Liver (tissue), 9 donors: ENCODE results near the gene MKS1. TPM values are rescaled to one million over a fixed set of nuclear protein-coding genes. Genes with fewer than 3 reads are reported as not detected.

ENCODE experiments used
- DNase-seq: peaks from one replicate; pipeline ENCODE4 v3.0.0-alpha.2; 2017; ENCODE audit warnings: low spot score
- H3K27ac ChIP-seq, 2 donors: one replicate each; pipeline ENCODE4 v1.7.0; 2013; ENCODE audit warnings: inconsistent platforms in 2 of 2, low read length in 2 of 2, control low read depth in 1 of 2, low read depth in 1 of 2, mild to moderate bottlenecking in 1 of 2
- H3K27me3 ChIP-seq, 4 donors: one replicate each; pipeline versions ENCODE4 v1.6.1 to v1.7.0; 2013; ENCODE audit warnings: low read length in 3 of 4, inconsistent platforms in 1 of 4, mild to moderate bottlenecking in 1 of 4, moderate library complexity in 1 of 4; ENCODE audit not compliant: control insufficient read depth in 4 of 4, insufficient read depth in 4 of 4
- H3K36me3 ChIP-seq, 4 donors: one replicate each; pipeline versions ENCODE4 v1.6.1 to v1.7.0; 2013; ENCODE audit warnings: low read length in 3 of 4, mild to moderate bottlenecking in 3 of 4, low read depth in 1 of 4, moderate library complexity in 1 of 4; ENCODE audit not compliant: control insufficient read depth in 4 of 4, insufficient read depth in 3 of 4
- H3K4me1 ChIP-seq, 4 donors: one replicate each; pipeline versions ENCODE4 v1.6.1 to v1.7.0; 2013; ENCODE audit warnings: low read length in 3 of 4, mild to moderate bottlenecking in 3 of 4, moderate library complexity in 1 of 4; ENCODE audit not compliant: control insufficient read depth in 4 of 4, insufficient read depth in 4 of 4
- H3K4me3 ChIP-seq, 3 donors: one replicate each; pipeline versions ENCODE4 v1.6.1 to v1.7.0; 2013; ENCODE audit warnings: low read length in 3 of 3, control low read depth in 1 of 3, low read depth in 1 of 3, mild to moderate bottlenecking in 1 of 3
- H3K9ac ChIP-seq, 2 donors: one replicate each; pipeline ENCODE4 v1.7.0; 2013; ENCODE audit warnings: low read length in 2 of 2, mild to moderate bottlenecking in 2 of 2, moderate library complexity in 2 of 2, control low read depth in 1 of 2, low read depth in 1 of 2
- H3K9me3 ChIP-seq, 4 donors: one replicate each; pipeline versions ENCODE4 v1.6.1 to v1.7.0; 2013; ENCODE audit warnings: low read length in 3 of 4; ENCODE audit not compliant: control insufficient read depth in 4 of 4
- EGR1 ChIP-seq, 2 donors: IDR thresholded peaks; 2 replicates each; pipeline ENCODE4 v1.6.1; 2016 to 2018; ENCODE audit warnings: antibody characterized with exemption in 2 of 2, low read depth in 2 of 2
- FOXA2 ChIP-seq: IDR thresholded peaks from 2 replicates; pipeline ENCODE4 v1.6.1; 2016; ENCODE audit warnings: antibody characterized with exemption
- GABPA ChIP-seq, 2 donors: IDR thresholded peaks in 1 of 2; conservative IDR thresholded peaks in 1 of 2; 2 replicates each; pipeline ENCODE4 v1.6.1; 2016; ENCODE audit warnings: antibody characterized with exemption in 2 of 2, mild to moderate bottlenecking in 1 of 2, moderate library complexity in 1 of 2
- HNF4A ChIP-seq, 2 donors: conservative IDR thresholded peaks; 2 replicates each; pipeline ENCODE4 v1.6.1; 2016; ENCODE audit warnings: antibody characterized with exemption in 2 of 2, mild to moderate bottlenecking in 2 of 2
- JUND ChIP-seq, 2 donors: IDR thresholded peaks; 2 replicates each; pipeline ENCODE4 v1.6.1; 2016; ENCODE audit warnings: antibody characterized with exemption in 2 of 2
- NR2F2 ChIP-seq: IDR thresholded peaks from 2 replicates; pipeline ENCODE4 v1.6.1; 2016; ENCODE audit warnings: antibody characterized with exemption
- RAD21 ChIP-seq, 2 donors: IDR thresholded peaks; 2 replicates each; pipeline ENCODE4 v1.6.1; 2016; ENCODE audit warnings: antibody characterized with exemption in 2 of 2, mild to moderate bottlenecking in 2 of 2
- RXRA ChIP-seq, 2 donors: IDR thresholded peaks; 2 replicates each; pipeline ENCODE4 v1.6.1; 2017 to 2018; ENCODE audit warnings: antibody characterized with exemption in 2 of 2, mild to moderate bottlenecking in 1 of 2
- TAF1 ChIP-seq: conservative IDR thresholded peaks from 2 replicates; pipeline ENCODE4 v1.6.1; 2016; ENCODE audit warnings: antibody characterized with exemption, mild to moderate bottlenecking
- YY1 ChIP-seq: IDR thresholded peaks from 2 replicates; pipeline ENCODE4 v1.6.1; 2016; ENCODE audit warnings: antibody characterized with exemption, mild to moderate bottlenecking
- WGBS: extraction: QIAGEN DNeasy Blood & Tissue Kit; methylation state at CpG from one replicate; pipeline ENCODE4 v1.1.7; 2013; 5-methylcytosine and 5-hydroxymethylcytosine counted together
- polyA plus RNA-seq, 2 donors: library from polyadenylated mRNA; stranded (reverse) in 1 of 2; unstranded in 1 of 2; fragments of 200-250 nt in 1 of 2; fragments of >200 nt in 1 of 2; fragmentation: Nextera tagmentation in 1 of 2; extraction: Ambion mirVana in 1 of 2; gene quantifications; one replicate each; pipeline versions ENCODE4 v1.2.1 to v1.2.3, GENCODE V29; 2013 to 2015
- total RNA-seq, 2 donors: library from RNA; depleted of rRNA; stranded (reverse); fragments of >200 nt; gene quantifications; one replicate each; pipeline ENCODE4 v1.2.3, GENCODE V29; 2014
- TF ChIP-seq, protein P1 (sequence below): IDR thresholded peaks from 2 replicates; pipeline ENCODE4 v1.6.1; 2016; ENCODE audit warnings: antibody characterized with exemption
- TF ChIP-seq, protein P2 (sequence below): IDR thresholded peaks from 2 replicates; pipeline ENCODE4 v1.6.1; 2016; ENCODE audit warnings: antibody characterized with exemption
- TF ChIP-seq, protein P3 (sequence below): fragments of 150-350 bp; IDR thresholded peaks from 2 replicates; pipeline ENCODE4 v1.5.1; 2017; ENCODE audit warnings: improper control_type of control experiment, low read depth, low read length; ENCODE audit not compliant: missing input control
- TF ChIP-seq, protein P4 (sequence below): IDR thresholded peaks from 2 replicates; pipeline ENCODE4 v1.6.1; 2016; ENCODE audit warnings: antibody characterized with exemption, mild to moderate bottlenecking
- donor health status: healthy.
- donor health status: healthy.
- donor health status: healthy.
- donor health status: healthy.
- donor health status: healthy.

The MKS1 gene
- total and polyA plus RNA-seq, 4 donors, result 4.4 to 7.9 (median 5.1) TPM

DNA sequence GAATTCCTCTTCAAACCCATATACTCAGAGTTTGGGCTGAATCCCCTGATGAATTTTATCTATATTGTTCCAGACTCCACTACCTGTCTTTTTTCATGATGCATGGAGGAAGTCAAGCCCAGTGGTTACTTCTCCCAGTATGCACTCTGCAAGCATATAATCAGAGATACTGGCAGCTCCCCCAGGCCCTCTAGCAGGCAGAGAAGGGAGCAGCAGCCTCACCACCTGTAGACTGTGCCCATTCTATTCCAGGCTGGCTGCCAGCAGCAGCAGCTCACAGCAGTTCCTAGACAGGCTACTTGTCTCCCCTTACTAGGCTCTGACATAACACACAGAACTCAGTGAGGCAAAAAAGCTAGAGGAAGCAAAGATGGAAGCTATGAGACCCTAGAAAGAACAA lies 3.4 kb downstream of the MKS1 start:
- H3K27ac ChIP-seq, result no peak overlapping the region
- TF ChIP-seq TAF1 (no peak), FOXA2 (no peak), JUND (IDR thresholded peaks at IDR 0.05) (no peak)
- no peaks in the 10 kb centered on the region for H3K9me3 ChIP-seq
- DNase-seq, result no peak
- H3K36me3 ChIP-seq, result peaks cover 2 to 31% (median 25%) of the 10 kb centered on the region in 4 donors
- no peak overlapping the region for H3K4me3 ChIP-seq
- no peak overlapping the region for H3K9ac ChIP-seq
- no peaks in the 10 kb centered on the region for H3K27me3 ChIP-seq
- peaks cover 0 to 13% (median 2%) of the 10 kb centered on the region in 4 donors for H3K4me1 ChIP-seq

DNA sequence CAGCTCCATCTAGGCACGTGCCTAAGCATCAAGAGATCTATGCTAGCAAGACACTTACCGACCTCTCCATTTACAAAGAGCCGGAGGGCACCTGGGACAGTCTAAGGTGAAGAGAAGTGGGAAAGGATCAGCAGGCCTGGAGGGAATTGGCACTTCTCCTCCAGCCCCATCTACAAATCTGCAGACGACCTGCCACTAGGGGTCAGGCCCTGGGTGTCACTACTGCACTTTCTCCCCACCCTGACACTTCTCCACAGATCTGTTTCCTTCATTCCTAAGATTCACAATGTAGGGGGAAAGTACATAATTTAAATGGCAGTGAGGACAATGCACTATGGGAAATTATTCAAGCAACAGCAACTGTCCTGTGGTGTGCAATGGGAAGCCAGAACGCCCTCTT lies 8.1 kb downstream of the MKS1 start:
- Histone ChIP-seq H3K4me3 (no peak overlapping the region), H3K9ac (no peak overlapping the region), H3K4me1 (no peaks in the 10 kb centered on the region), H3K36me3 (peaks cover 4 to 68% (median 40%) of the 10 kb centered on the region in 4 donors), H3K9me3 (no peaks in the 10 kb centered on the region), H3K27ac (no peak overlapping the region), H3K27me3 (no peaks in the 10 kb centered on the region)
- no peak for TF ChIP-seq EGR1 (IDR thresholded peaks at IDR 0.05; ENCODE audit: low read depth in 2 of 2)
- TF ChIP-seq, protein P1, sequence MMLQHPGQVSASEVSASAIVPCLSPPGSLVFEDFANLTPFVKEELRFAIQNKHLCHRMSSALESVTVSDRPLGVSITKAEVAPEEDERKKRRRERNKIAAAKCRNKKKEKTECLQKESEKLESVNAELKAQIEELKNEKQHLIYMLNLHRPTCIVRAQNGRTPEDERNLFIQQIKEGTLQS, result no peak
- no peak for TF ChIP-seq YY1
- TF ChIP-seq JUND (IDR thresholded peaks at IDR 0.05), result no peak
- no peak for TF ChIP-seq RXRA (IDR thresholded peaks at IDR 0.05)
- no peak for TF ChIP-seq TAF1
- TF ChIP-seq NR2F2, result no peak
- no peak for TF ChIP-seq FOXA2
- TF ChIP-seq, protein P2, sequence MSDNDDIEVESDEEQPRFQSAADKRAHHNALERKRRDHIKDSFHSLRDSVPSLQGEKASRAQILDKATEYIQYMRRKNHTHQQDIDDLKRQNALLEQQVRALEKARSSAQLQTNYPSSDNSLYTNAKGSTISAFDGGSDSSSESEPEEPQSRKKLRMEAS, result no peak
- TF ChIP-seq, protein P3, sequence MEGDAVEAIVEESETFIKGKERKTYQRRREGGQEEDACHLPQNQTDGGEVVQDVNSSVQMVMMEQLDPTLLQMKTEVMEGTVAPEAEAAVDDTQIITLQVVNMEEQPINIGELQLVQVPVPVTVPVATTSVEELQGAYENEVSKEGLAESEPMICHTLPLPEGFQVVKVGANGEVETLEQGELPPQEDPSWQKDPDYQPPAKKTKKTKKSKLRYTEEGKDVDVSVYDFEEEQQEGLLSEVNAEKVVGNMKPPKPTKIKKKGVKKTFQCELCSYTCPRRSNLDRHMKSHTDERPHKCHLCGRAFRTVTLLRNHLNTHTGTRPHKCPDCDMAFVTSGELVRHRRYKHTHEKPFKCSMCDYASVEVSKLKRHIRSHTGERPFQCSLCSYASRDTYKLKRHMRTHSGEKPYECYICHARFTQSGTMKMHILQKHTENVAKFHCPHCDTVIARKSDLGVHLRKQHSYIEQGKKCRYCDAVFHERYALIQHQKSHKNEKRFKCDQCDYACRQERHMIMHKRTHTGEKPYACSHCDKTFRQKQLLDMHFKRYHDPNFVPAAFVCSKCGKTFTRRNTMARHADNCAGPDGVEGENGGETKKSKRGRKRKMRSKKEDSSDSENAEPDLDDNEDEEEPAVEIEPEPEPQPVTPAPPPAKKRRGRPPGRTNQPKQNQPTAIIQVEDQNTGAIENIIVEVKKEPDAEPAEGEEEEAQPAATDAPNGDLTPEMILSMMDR, result no peak
- TF ChIP-seq GABPA (IDR thresholded peaks at IDR 0.05 in 1 of 2, conservative IDR thresholded peaks at IDR 0.05 in 1 of 2), result no peak
- WGBS, result 90% methylated on average over 5 of the region's 5 CpGs
- DNase-seq, result no peak

DNA sequence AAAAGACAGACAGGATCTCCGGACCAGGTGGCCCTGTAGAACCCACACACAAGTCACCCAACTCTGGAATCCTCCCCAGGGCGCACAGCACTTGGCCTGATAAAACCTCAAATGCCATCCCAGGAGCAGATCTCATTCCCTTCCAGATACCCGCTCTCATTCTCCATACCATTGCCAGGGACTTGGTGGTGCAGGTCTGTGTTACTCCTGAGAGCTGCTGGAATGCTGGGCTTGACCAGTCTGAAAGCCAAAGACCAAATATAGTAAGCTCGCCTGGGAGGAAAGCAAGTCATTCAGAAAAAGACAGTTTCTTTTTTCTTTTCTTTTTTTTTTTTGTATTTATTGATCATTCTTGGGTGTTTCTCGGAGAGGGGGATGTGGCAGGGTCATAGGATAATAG lies 10.7 kb downstream of the MKS1 start:
- H3K9ac ChIP-seq, result no peak overlapping the region
- 91% methylated on average over 5 of the region's 5 CpGs for WGBS
- no peak overlapping the region for H3K4me3 ChIP-seq
- no peaks in the 10 kb centered on the region for H3K27me3 ChIP-seq
- TF ChIP-seq, protein P1, result no peak
- TF ChIP-seq, protein P4, sequence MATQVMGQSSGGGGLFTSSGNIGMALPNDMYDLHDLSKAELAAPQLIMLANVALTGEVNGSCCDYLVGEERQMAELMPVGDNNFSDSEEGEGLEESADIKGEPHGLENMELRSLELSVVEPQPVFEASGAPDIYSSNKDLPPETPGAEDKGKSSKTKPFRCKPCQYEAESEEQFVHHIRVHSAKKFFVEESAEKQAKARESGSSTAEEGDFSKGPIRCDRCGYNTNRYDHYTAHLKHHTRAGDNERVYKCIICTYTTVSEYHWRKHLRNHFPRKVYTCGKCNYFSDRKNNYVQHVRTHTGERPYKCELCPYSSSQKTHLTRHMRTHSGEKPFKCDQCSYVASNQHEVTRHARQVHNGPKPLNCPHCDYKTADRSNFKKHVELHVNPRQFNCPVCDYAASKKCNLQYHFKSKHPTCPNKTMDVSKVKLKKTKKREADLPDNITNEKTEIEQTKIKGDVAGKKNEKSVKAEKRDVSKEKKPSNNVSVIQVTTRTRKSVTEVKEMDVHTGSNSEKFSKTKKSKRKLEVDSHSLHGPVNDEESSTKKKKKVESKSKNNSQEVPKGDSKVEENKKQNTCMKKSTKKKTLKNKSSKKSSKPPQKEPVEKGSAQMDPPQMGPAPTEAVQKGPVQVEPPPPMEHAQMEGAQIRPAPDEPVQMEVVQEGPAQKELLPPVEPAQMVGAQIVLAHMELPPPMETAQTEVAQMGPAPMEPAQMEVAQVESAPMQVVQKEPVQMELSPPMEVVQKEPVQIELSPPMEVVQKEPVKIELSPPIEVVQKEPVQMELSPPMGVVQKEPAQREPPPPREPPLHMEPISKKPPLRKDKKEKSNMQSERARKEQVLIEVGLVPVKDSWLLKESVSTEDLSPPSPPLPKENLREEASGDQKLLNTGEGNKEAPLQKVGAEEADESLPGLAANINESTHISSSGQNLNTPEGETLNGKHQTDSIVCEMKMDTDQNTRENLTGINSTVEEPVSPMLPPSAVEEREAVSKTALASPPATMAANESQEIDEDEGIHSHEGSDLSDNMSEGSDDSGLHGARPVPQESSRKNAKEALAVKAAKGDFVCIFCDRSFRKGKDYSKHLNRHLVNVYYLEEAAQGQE, result no peak
- TF ChIP-seq, protein P3, result no peak
- TF ChIP-seq, protein P2, result no peak
- TF ChIP-seq RAD21 (IDR thresholded peaks at IDR 0.05), result no peak
- TF ChIP-seq NR2F2, result no peak
- no peak for TF ChIP-seq GABPA (IDR thresholded peaks at IDR 0.05 in 1 of 2, conservative IDR thresholded peaks at IDR 0.05 in 1 of 2)
- no peak for TF ChIP-seq HNF4A (conservative IDR thresholded peaks at IDR 0.05)
- no peak for TF ChIP-seq TAF1
- H3K27ac ChIP-seq, result no peak overlapping the region
- no peaks in the 10 kb centered on the region for H3K9me3 ChIP-seq
- no peaks in the 10 kb centered on the region for H3K4me1 ChIP-seq
- peaks cover 2 to 60% (median 30%) of the 10 kb centered on the region in 4 donors for H3K36me3 ChIP-seq
- no peak for DNase-seq
